Activated B cell treated with CpG ODN at 0.5 μM for 24 hours (primary cell): Measurements from ENCODE around the gene GSC2. TPM values are rescaled to one million over a fixed set of nuclear protein-coding genes. Genes with fewer than 3 reads are reported as not detected.

Experiments used
- ATAC-seq: fragments of 200-7000 bp; cut with Tn5 transposase; one replicate; pipeline ENCODE4 v1.10.0; 2021; ENCODE audit warnings: low read depth, mild to moderate bottlenecking, moderate library complexity
- CTCF ChIA-PET: fragments of 350-600 bp; sonication (Branson Sonifier 250); formaldehyde crosslinking; loops from one replicate; lab custom pipeline; 2021; ENCODE audit warnings: antibody characterized with exemption; lab: Charles Lee
- POLR2A ChIA-PET: fragments of 350-600 bp; sonication (Branson Sonifier 250); formaldehyde crosslinking; loops from one replicate; lab custom pipeline; 2021; ENCODE audit warnings: antibody characterized with exemption; lab: Charles Lee
- DNase-seq: peaks from one replicate; pipeline ENCODE4 v3.0.0; 2022
- H3K27ac Mint-ChIP-seq: one replicate; pipeline ENCODE4 v1.8.0; 2020; ENCODE audit warnings: mixed read lengths
- H3K27me3 Mint-ChIP-seq: one replicate; pipeline ENCODE4 v1.8.0; 2021; ENCODE audit warnings: mixed read lengths
- H3K36me3 Mint-ChIP-seq: one replicate; pipeline ENCODE4 v1.8.0; 2021; ENCODE audit warnings: low read depth, mixed read lengths
- H3K4me1 Mint-ChIP-seq: one replicate; pipeline ENCODE4 v1.8.0; 2021; ENCODE audit warnings: mixed read lengths
- H3K4me3 Mint-ChIP-seq: one replicate; pipeline ENCODE4 v1.8.0; 2020; ENCODE audit warnings: mild to moderate bottlenecking, mixed read lengths
- H3K9me3 Mint-ChIP-seq: one replicate; pipeline ENCODE4 v1.8.0; 2020; ENCODE audit warnings: mixed read lengths
- CTCF ChIP-seq: fragments of 200-600 bp; IDR thresholded peaks from one replicate; pipeline ENCODE4 v1.8.0; 2022; ENCODE audit warnings: antibody characterized with exemption, mild to moderate bottlenecking
- intact Hi-C: fragments of 100-400 bp; cut with micrococcal nuclease; formaldehyde crosslinking; loops from one replicate; pipeline ENCODE4 v1.15.1; 2024
- total RNA-seq: library from RNA; stranded (reverse); gene quantifications from 2 replicates; pipeline ENCODE4 v1.2.3, GENCODE V29; 2022

GSC2 gene
- total RNA-seq, 1 donor from 2014 or later, result not detected

- no peaks in the 10 kb centered on the region for H3K27me3 Mint-ChIP-seq
- intact Hi-C loops, result loop anchor here (1.0 to 5.0 kb wide), 5 partner anchors 113 to 679 kb away; partner anchors contain the start of genes CLTCL1 and MRPL40
- H3K27ac Mint-ChIP-seq, result no peak overlapping the region
- H3K36me3 Mint-ChIP-seq, result peaks cover 4% of the 10 kb centered on the region
- ChIA-PET POLR2A (interaction anchor here (0.6 to 2.6 kb wide), 7 partner anchors 9 to 770 kb away, joined by 3 to 14 read pairs (median 7); partner anchors contain the start of genes CDC45, DGCR2, ESS2 and HIRA), CTCF (interaction anchor here (0.7 to 3.1 kb wide), 5 partner anchors 33 to 452 kb away, joined by 4 to 21 read pairs (median 5); partner anchors contain the start of genes CDC45, ESS2 and UFD1)
- H3K4me1 Mint-ChIP-seq, result peaks cover 34% of the 10 kb centered on the region
- H3K9me3 Mint-ChIP-seq, result no peaks in the 10 kb centered on the region
- peak overlapping the region; percentile 69 for H3K4me3 Mint-ChIP-seq
- TF ChIP-seq CTCF, result no peak
- ATAC-seq, result peak; percentile 38
- DNase-seq, result peak; percentile 70
Observed at GRCh38 chr22:19178065-19178656, 28.1 kb upstream of the GSC2 start.

GRCh38 chr22:19177164-19178064 is 27.3 kb upstream of the GSC2 start:
- intact Hi-C loops, result loop anchor here (1.0 to 5.0 kb wide), 5 partner anchors 113 to 680 kb away; partner anchors contain the start of genes CLTCL1 and MRPL40
- CTCF ChIA-PET, result no interaction called here

GRCh38 chr22:19176732-19177131 is 26.6 kb upstream of the GSC2 start:
- H3K4me3 Mint-ChIP-seq, result peak overlapping the region; percentile 66
- peak overlapping the region; percentile 46 for H3K27ac Mint-ChIP-seq
- ChIA-PET POLR2A (no interaction called here), CTCF (no interaction called here)
- H3K27me3 Mint-ChIP-seq, result no peaks in the 10 kb centered on the region
- TF ChIP-seq CTCF, result no peak
- peaks cover 47% of the 10 kb centered on the region for H3K4me1 Mint-ChIP-seq
- intact Hi-C loops, result loop anchor here (5.0 kb wide), 1 partner anchor 681 kb away; no protein-coding TSS in a partner anchor
- no peak for ATAC-seq
- H3K36me3 Mint-ChIP-seq, result peaks cover 4% of the 10 kb centered on the region
- H3K9me3 Mint-ChIP-seq, result no peaks in the 10 kb centered on the region
- DNase-seq, result no peak

More at GRCh38 chr22:19177164-19178064, 27.3 kb upstream of the GSC2 start:
- H3K4me1 Mint-ChIP-seq, result peaks cover 42% of the 10 kb centered on the region
- H3K36me3 Mint-ChIP-seq, result peaks cover 4% of the 10 kb centered on the region
- H3K4me3 Mint-ChIP-seq, result peak overlapping the region; percentile 66
- DNase-seq (no peak), ATAC-seq (no peak)
- no peaks in the 10 kb centered on the region for H3K9me3 Mint-ChIP-seq
- TF ChIP-seq CTCF, result no peak
- POLR2A ChIA-PET, result interaction anchor here (1.8 to 2.0 kb wide), 2 partner anchors 55 to 302 kb away, joined by 4 to 12 read pairs; partner anchors contain the start of genes CDC45, DGCR2 and UFD1
- H3K27ac Mint-ChIP-seq, result peak overlapping the region; percentile 46
- H3K27me3 Mint-ChIP-seq, result no peaks in the 10 kb centered on the region

- ChIA-PET POLR2A (interaction anchor here (1.0 kb wide), 1 partner anchor 54 kb away, joined by 3 read pairs; the partner anchor contains the start of gene DGCR2), CTCF (no interaction called here)
- no peaks in the 10 kb centered on the region for H3K9me3 Mint-ChIP-seq
- no peak for ATAC-seq
- H3K4me3 Mint-ChIP-seq, result peak overlapping the region; percentile 56
- H3K27ac Mint-ChIP-seq, result no peak overlapping the region
- intact Hi-C loops, result loop anchor here (5.0 kb wide), 1 partner anchor 681 kb away; no protein-coding TSS in a partner anchor
- peaks cover 49% of the 10 kb centered on the region for H3K4me1 Mint-ChIP-seq
- no peak for TF ChIP-seq CTCF
- DNase-seq, result no peak
- H3K36me3 Mint-ChIP-seq, result peaks cover 6% of the 10 kb centered on the region
- no peaks in the 10 kb centered on the region for H3K27me3 Mint-ChIP-seq
Observed at GRCh38 chr22:19176175-19176643, 26.1 kb upstream of the GSC2 start.
